Liver (tissue), 9 donors: ENCODE data around the gene GUCY2D. TPM values are rescaled to one million over a fixed set of nuclear protein-coding genes. Genes with fewer than 3 reads are reported as not detected.

Source experiments
- DNase-seq: peaks from one replicate; pipeline ENCODE4 v3.0.0-alpha.2; 2017; ENCODE audit warnings: low spot score
- H3K27ac ChIP-seq, 2 donors: one replicate each; pipeline ENCODE4 v1.7.0; 2013; ENCODE audit warnings: inconsistent platforms in 2 of 2, low read length in 2 of 2, control low read depth in 1 of 2, low read depth in 1 of 2, mild to moderate bottlenecking in 1 of 2
- H3K27me3 ChIP-seq, 4 donors: one replicate each; pipeline versions ENCODE4 v1.6.1 to v1.7.0; 2013; ENCODE audit warnings: low read length in 3 of 4, inconsistent platforms in 1 of 4, mild to moderate bottlenecking in 1 of 4, moderate library complexity in 1 of 4; ENCODE audit not compliant: control insufficient read depth in 4 of 4, insufficient read depth in 4 of 4
- H3K36me3 ChIP-seq, 4 donors: one replicate each; pipeline versions ENCODE4 v1.6.1 to v1.7.0; 2013; ENCODE audit warnings: low read length in 3 of 4, mild to moderate bottlenecking in 3 of 4, low read depth in 1 of 4, moderate library complexity in 1 of 4; ENCODE audit not compliant: control insufficient read depth in 4 of 4, insufficient read depth in 3 of 4
- H3K4me1 ChIP-seq, 4 donors: one replicate each; pipeline versions ENCODE4 v1.6.1 to v1.7.0; 2013; ENCODE audit warnings: low read length in 3 of 4, mild to moderate bottlenecking in 3 of 4, moderate library complexity in 1 of 4; ENCODE audit not compliant: control insufficient read depth in 4 of 4, insufficient read depth in 4 of 4
- H3K4me3 ChIP-seq, 3 donors: one replicate each; pipeline versions ENCODE4 v1.6.1 to v1.7.0; 2013; ENCODE audit warnings: low read length in 3 of 3, control low read depth in 1 of 3, low read depth in 1 of 3, mild to moderate bottlenecking in 1 of 3
- H3K9ac ChIP-seq, 2 donors: one replicate each; pipeline ENCODE4 v1.7.0; 2013; ENCODE audit warnings: low read length in 2 of 2, mild to moderate bottlenecking in 2 of 2, moderate library complexity in 2 of 2, control low read depth in 1 of 2, low read depth in 1 of 2
- H3K9me3 ChIP-seq, 4 donors: one replicate each; pipeline versions ENCODE4 v1.6.1 to v1.7.0; 2013; ENCODE audit warnings: low read length in 3 of 4; ENCODE audit not compliant: control insufficient read depth in 4 of 4
- EGR1 ChIP-seq, 2 donors: IDR thresholded peaks; 2 replicates each; pipeline ENCODE4 v1.6.1; 2016 to 2018; ENCODE audit warnings: antibody characterized with exemption in 2 of 2, low read depth in 2 of 2
- FOXA1 ChIP-seq: IDR thresholded peaks from 2 replicates; pipeline ENCODE4 v1.6.1; 2016; ENCODE audit warnings: antibody characterized with exemption
- FOXA2 ChIP-seq: IDR thresholded peaks from 2 replicates; pipeline ENCODE4 v1.6.1; 2016; ENCODE audit warnings: antibody characterized with exemption
- GABPA ChIP-seq, 2 donors: IDR thresholded peaks in 1 of 2; conservative IDR thresholded peaks in 1 of 2; 2 replicates each; pipeline ENCODE4 v1.6.1; 2016; ENCODE audit warnings: antibody characterized with exemption in 2 of 2, mild to moderate bottlenecking in 1 of 2, moderate library complexity in 1 of 2
- HNF4A ChIP-seq, 2 donors: conservative IDR thresholded peaks; 2 replicates each; pipeline ENCODE4 v1.6.1; 2016; ENCODE audit warnings: antibody characterized with exemption in 2 of 2, mild to moderate bottlenecking in 2 of 2
- HNF4G ChIP-seq: IDR thresholded peaks from 2 replicates; pipeline ENCODE4 v1.6.1; 2016; ENCODE audit warnings: antibody characterized with exemption
- JUND ChIP-seq, 2 donors: IDR thresholded peaks; 2 replicates each; pipeline ENCODE4 v1.6.1; 2016; ENCODE audit warnings: antibody characterized with exemption in 2 of 2
- NR2F2 ChIP-seq: IDR thresholded peaks from 2 replicates; pipeline ENCODE4 v1.6.1; 2016; ENCODE audit warnings: antibody characterized with exemption
- RAD21 ChIP-seq, 2 donors: IDR thresholded peaks; 2 replicates each; pipeline ENCODE4 v1.6.1; 2016; ENCODE audit warnings: antibody characterized with exemption in 2 of 2, mild to moderate bottlenecking in 2 of 2
- RXRA ChIP-seq, 2 donors: IDR thresholded peaks; 2 replicates each; pipeline ENCODE4 v1.6.1; 2017 to 2018; ENCODE audit warnings: antibody characterized with exemption in 2 of 2, mild to moderate bottlenecking in 1 of 2
- SP1 ChIP-seq: IDR thresholded peaks from 2 replicates; pipeline ENCODE4 v1.6.1; 2018; ENCODE audit warnings: antibody characterized with exemption, mild to moderate bottlenecking
- TAF1 ChIP-seq: conservative IDR thresholded peaks from 2 replicates; pipeline ENCODE4 v1.6.1; 2016; ENCODE audit warnings: antibody characterized with exemption, mild to moderate bottlenecking
- YY1 ChIP-seq: IDR thresholded peaks from 2 replicates; pipeline ENCODE4 v1.6.1; 2016; ENCODE audit warnings: antibody characterized with exemption, mild to moderate bottlenecking
- WGBS: extraction: QIAGEN DNeasy Blood & Tissue Kit; methylation state at CpG from one replicate; pipeline ENCODE4 v1.1.7; 2013; 5-methylcytosine and 5-hydroxymethylcytosine counted together
- polyA plus RNA-seq, 2 donors: library from polyadenylated mRNA; stranded (reverse) in 1 of 2; unstranded in 1 of 2; fragments of 200-250 nt in 1 of 2; fragments of >200 nt in 1 of 2; fragmentation: Nextera tagmentation in 1 of 2; extraction: Ambion mirVana in 1 of 2; gene quantifications; one replicate each; pipeline versions ENCODE4 v1.2.1 to v1.2.3, GENCODE V29; 2013 to 2015
- total RNA-seq, 2 donors: library from RNA; depleted of rRNA; stranded (reverse); fragments of >200 nt; gene quantifications; one replicate each; pipeline ENCODE4 v1.2.3, GENCODE V29; 2014
- TF ChIP-seq, protein P1 (sequence below): IDR thresholded peaks from 2 replicates; pipeline ENCODE4 v1.6.1; 2016; ENCODE audit warnings: antibody characterized with exemption
- TF ChIP-seq, protein P2 (sequence below): fragments of 150-350 bp; IDR thresholded peaks from 2 replicates; pipeline ENCODE4 v1.5.1; 2017; ENCODE audit warnings: improper control_type of control experiment, low read depth, low read length; ENCODE audit not compliant: missing input control
- TF ChIP-seq, protein P3 (sequence below): IDR thresholded peaks from 2 replicates; pipeline ENCODE4 v1.6.1; 2016; ENCODE audit warnings: antibody characterized with exemption
- TF ChIP-seq, protein P4 (sequence below): IDR thresholded peaks from 2 replicates; pipeline ENCODE4 v1.6.1; 2016; ENCODE audit warnings: antibody characterized with exemption
- TF ChIP-seq, protein P5 (sequence below): IDR thresholded peaks from 2 replicates; pipeline ENCODE4 v1.6.1; 2016; ENCODE audit warnings: antibody characterized with exemption, mild to moderate bottlenecking
- donor health status: healthy.
- donor health status: healthy.
- donor health status: healthy.
- donor health status: healthy.
- donor health status: healthy.

GUCY2D gene
- total and polyA plus RNA-seq, 4 donors, result 0.09 to 0.14 TPM; not detected in 2

DNA sequence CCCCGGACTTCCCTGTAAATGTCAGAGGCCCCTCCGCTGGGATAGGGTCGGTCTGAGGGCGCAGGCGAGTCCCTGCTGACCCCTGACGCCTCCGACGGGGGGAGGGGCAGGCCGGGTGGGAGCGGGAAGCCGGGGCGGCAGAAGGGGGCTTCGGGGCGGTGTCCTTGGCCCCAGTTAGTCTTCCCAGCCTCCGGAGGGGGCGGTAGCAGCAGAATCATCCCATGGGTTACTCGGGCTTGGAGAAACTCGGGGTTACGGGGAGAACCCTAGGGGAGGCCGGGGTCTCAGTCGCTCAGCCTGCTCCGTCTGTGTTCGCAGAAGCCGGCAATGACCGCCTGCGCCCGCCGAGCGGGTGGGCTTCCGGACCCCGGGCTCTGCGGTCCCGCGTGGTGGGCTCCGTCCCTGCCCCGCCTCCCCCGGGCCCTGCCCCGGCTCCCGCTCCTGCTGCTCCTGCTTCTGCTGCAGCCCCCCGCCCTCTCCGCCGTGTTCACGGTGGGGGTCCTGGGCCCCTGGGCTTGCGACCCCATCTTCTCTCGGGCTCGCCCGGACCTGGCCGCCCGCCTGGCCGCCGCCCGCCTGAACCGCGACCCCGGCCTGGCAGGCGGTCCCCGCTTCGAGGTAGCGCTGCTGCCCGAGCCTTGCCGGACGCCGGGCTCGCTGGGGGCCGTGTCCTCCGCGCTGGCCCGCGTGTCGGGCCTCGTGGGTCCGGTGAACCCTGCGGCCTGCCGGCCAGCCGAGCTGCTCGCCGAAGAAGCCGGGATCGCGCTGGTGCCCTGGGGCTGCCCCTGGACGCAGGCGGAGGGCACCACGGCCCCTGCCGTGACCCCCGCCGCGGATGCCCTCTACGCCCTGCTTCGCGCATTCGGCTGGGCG is 542 bp downstream of the GUCY2D start:
- Histone ChIP-seq H3K27me3 (peaks cover 2 to 21% (median 7%) of the 10 kb centered on the region in 4 donors), H3K4me1 (peaks cover 2 to 18% (median 12%) of the 10 kb centered on the region in 4 donors), H3K9ac (no peak overlapping the region), H3K27ac (no peak overlapping the region), H3K9me3 (no peaks in the 10 kb centered on the region), H3K36me3 (no peaks in the 10 kb centered on the region), H3K4me3 (no peak overlapping the region)
- 10% methylated on average over 92 of the region's 92 CpGs for WGBS
- no peak for DNase-seq
- TF ChIP-seq, protein P1, sequence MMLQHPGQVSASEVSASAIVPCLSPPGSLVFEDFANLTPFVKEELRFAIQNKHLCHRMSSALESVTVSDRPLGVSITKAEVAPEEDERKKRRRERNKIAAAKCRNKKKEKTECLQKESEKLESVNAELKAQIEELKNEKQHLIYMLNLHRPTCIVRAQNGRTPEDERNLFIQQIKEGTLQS, result no peak
- no peak for TF ChIP-seq TAF1
- TF ChIP-seq RXRA (IDR thresholded peaks at IDR 0.05), result no peak
- no peak for TF ChIP-seq JUND (IDR thresholded peaks at IDR 0.05)
- TF ChIP-seq FOXA1, result no peak
- no peak for TF ChIP-seq SP1
- TF ChIP-seq, protein P2, sequence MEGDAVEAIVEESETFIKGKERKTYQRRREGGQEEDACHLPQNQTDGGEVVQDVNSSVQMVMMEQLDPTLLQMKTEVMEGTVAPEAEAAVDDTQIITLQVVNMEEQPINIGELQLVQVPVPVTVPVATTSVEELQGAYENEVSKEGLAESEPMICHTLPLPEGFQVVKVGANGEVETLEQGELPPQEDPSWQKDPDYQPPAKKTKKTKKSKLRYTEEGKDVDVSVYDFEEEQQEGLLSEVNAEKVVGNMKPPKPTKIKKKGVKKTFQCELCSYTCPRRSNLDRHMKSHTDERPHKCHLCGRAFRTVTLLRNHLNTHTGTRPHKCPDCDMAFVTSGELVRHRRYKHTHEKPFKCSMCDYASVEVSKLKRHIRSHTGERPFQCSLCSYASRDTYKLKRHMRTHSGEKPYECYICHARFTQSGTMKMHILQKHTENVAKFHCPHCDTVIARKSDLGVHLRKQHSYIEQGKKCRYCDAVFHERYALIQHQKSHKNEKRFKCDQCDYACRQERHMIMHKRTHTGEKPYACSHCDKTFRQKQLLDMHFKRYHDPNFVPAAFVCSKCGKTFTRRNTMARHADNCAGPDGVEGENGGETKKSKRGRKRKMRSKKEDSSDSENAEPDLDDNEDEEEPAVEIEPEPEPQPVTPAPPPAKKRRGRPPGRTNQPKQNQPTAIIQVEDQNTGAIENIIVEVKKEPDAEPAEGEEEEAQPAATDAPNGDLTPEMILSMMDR, result no peak
- no peak for TF ChIP-seq YY1
- TF ChIP-seq EGR1 (IDR thresholded peaks at IDR 0.05; ENCODE audit: low read depth in 2 of 2), result no peak
- no peak for TF ChIP-seq HNF4A (conservative IDR thresholded peaks at IDR 0.05)

DNA sequence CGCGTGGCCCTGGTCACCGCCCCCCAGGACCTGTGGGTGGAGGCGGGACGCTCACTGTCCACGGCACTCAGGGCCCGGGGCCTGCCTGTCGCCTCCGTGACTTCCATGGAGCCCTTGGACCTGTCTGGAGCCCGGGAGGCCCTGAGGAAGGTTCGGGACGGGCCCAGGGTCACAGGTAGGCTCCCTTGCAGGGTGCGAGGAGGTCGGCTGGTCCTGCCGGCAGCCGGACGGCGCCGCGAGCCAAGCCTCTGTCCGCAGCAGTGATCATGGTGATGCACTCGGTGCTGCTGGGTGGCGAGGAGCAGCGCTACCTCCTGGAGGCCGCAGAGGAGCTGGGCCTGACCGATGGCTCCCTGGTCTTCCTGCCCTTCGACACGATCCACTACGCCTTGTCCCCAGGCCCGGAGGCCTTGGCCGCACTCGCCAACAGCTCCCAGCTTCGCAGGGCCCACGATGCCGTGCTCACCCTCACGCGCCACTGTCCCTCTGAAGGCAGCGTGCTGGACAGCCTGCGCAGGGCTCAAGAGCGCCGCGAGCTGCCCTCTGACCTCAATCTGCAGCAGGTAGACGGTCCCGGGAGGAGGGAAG is 1.3 kb downstream of the GUCY2D start:
- DNase-seq, result no peak
- no peak for TF ChIP-seq GABPA (IDR thresholded peaks at IDR 0.05 in 1 of 2, conservative IDR thresholded peaks at IDR 0.05 in 1 of 2)
- no peak for TF ChIP-seq HNF4G
- TF ChIP-seq, protein P2, result no peak
- no peak for TF ChIP-seq RXRA (IDR thresholded peaks at IDR 0.05)
- TF ChIP-seq HNF4A (conservative IDR thresholded peaks at IDR 0.05), result no peak
- TF ChIP-seq NR2F2, result no peak
- TF ChIP-seq EGR1 (IDR thresholded peaks at IDR 0.05; ENCODE audit: low read depth in 2 of 2), result no peak
- TF ChIP-seq YY1, result no peak
- TF ChIP-seq FOXA1, result no peak
- TF ChIP-seq, protein P3, sequence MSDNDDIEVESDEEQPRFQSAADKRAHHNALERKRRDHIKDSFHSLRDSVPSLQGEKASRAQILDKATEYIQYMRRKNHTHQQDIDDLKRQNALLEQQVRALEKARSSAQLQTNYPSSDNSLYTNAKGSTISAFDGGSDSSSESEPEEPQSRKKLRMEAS, result no peak
- TF ChIP-seq JUND (IDR thresholded peaks at IDR 0.05), result no peak
- TF ChIP-seq FOXA2, result no peak
- TF ChIP-seq, protein P1, result no peak
- TF ChIP-seq RAD21 (IDR thresholded peaks at IDR 0.05), result no peak
- no peak for TF ChIP-seq SP1
- no peak for TF ChIP-seq TAF1
- TF ChIP-seq, protein P4, sequence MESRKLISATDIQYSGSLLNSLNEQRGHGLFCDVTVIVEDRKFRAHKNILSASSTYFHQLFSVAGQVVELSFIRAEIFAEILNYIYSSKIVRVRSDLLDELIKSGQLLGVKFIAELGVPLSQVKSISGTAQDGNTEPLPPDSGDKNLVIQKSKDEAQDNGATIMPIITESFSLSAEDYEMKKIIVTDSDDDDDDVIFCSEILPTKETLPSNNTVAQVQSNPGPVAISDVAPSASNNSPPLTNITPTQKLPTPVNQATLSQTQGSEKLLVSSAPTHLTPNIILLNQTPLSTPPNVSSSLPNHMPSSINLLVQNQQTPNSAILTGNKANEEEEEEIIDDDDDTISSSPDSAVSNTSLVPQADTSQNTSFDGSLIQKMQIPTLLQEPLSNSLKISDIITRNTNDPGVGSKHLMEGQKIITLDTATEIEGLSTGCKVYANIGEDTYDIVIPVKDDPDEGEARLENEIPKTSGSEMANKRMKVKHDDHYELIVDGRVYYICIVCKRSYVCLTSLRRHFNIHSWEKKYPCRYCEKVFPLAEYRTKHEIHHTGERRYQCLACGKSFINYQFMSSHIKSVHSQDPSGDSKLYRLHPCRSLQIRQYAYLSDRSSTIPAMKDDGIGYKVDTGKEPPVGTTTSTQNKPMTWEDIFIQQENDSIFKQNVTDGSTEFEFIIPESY, result no peak
- TF ChIP-seq, protein P5, sequence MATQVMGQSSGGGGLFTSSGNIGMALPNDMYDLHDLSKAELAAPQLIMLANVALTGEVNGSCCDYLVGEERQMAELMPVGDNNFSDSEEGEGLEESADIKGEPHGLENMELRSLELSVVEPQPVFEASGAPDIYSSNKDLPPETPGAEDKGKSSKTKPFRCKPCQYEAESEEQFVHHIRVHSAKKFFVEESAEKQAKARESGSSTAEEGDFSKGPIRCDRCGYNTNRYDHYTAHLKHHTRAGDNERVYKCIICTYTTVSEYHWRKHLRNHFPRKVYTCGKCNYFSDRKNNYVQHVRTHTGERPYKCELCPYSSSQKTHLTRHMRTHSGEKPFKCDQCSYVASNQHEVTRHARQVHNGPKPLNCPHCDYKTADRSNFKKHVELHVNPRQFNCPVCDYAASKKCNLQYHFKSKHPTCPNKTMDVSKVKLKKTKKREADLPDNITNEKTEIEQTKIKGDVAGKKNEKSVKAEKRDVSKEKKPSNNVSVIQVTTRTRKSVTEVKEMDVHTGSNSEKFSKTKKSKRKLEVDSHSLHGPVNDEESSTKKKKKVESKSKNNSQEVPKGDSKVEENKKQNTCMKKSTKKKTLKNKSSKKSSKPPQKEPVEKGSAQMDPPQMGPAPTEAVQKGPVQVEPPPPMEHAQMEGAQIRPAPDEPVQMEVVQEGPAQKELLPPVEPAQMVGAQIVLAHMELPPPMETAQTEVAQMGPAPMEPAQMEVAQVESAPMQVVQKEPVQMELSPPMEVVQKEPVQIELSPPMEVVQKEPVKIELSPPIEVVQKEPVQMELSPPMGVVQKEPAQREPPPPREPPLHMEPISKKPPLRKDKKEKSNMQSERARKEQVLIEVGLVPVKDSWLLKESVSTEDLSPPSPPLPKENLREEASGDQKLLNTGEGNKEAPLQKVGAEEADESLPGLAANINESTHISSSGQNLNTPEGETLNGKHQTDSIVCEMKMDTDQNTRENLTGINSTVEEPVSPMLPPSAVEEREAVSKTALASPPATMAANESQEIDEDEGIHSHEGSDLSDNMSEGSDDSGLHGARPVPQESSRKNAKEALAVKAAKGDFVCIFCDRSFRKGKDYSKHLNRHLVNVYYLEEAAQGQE, result no peak
- Histone ChIP-seq H3K9me3 (no peaks in the 10 kb centered on the region), H3K27me3 (peaks cover 2 to 21% (median 8%) of the 10 kb centered on the region in 4 donors), H3K36me3 (no peaks in the 10 kb centered on the region), H3K27ac (no peak overlapping the region), H3K4me1 (peaks cover 2 to 18% (median 12%) of the 10 kb centered on the region in 4 donors), H3K9ac (no peak overlapping the region), H3K4me3 (no peak overlapping the region)
- 41% methylated on average over 44 of the region's 44 CpGs for WGBS
